HEK293 (cell line): ENCODE results near the gene SPIRE2.

Experiments used
- KLF10 ChIP-seq: fragments of 450-650 bp; IDR thresholded peaks from 2 replicates; pipeline ENCODE4 v1.5.1; 2018; ENCODE audit warnings: missing biosample characterization, mild to moderate bottlenecking, missing genetic modification characterization
- MYNN ChIP-seq: fragments of 450-650 bp; formaldehyde crosslinking; IDR thresholded peaks from 2 replicates; pipeline ENCODE4 v1.5.1; 2016; ENCODE audit warnings: missing biosample characterization, missing genetic modification characterization, borderline replicate concordance
- PBX3 ChIP-seq: sonication (generic); formaldehyde crosslinking; IDR thresholded peaks from 2 replicates; pipeline ENCODE4 v1.8.1; 2022; ENCODE audit warnings: mild to moderate bottlenecking, moderate library complexity, missing genetic modification reagents
- PRDM1 ChIP-seq: fragments of 450-650 bp; formaldehyde crosslinking; IDR thresholded peaks from 2 replicates; pipeline ENCODE4; 2016; ENCODE audit warnings: missing biosample characterization, missing genetic modification characterization
- PRDM10 ChIP-seq: fragments of 450-650 bp; formaldehyde crosslinking; IDR thresholded peaks from 2 replicates; pipeline ENCODE4 v1.5.1; 2016; ENCODE audit warnings: missing biosample characterization, missing genetic modification characterization
- SCRT2 ChIP-seq: fragments of 450-650 bp; formaldehyde crosslinking; IDR thresholded peaks from 2 replicates; pipeline ENCODE4 v1.5.1; 2016; ENCODE audit warnings: missing biosample characterization, missing genetic modification characterization
- SP2 ChIP-seq: fragments of 450-650 bp; formaldehyde crosslinking; IDR thresholded peaks from 2 replicates; pipeline ENCODE4 v1.5.1; 2016; ENCODE audit warnings: missing biosample characterization, missing genetic modification characterization
- TRIM28 ChIP-seq: IDR thresholded peaks from 2 replicates; pipeline ENCODE4 v1.6.1; 2011; ENCODE audit warnings: low read length, control low read depth, borderline replicate concordance
- ZBTB17 ChIP-seq: fragments of 450-650 bp; formaldehyde crosslinking; IDR thresholded peaks from 2 replicates; pipeline ENCODE4 v1.5.1; 2016; ENCODE audit warnings: missing biosample characterization, missing genetic modification characterization
- ZBTB7A ChIP-seq: fragments of 450-650 bp; formaldehyde crosslinking; IDR thresholded peaks from 2 replicates; pipeline ENCODE4 v1.5.1; 2016; ENCODE audit warnings: low read depth, missing biosample characterization, missing genetic modification characterization
- ZFP41 ChIP-seq: fragments of 450-650 bp; formaldehyde crosslinking; IDR thresholded peaks from 2 replicates; pipeline ENCODE4 v1.5.1; 2016; ENCODE audit warnings: missing biosample characterization, missing genetic modification characterization, borderline replicate concordance
- ZNF121 ChIP-seq: fragments of 450-650 bp; formaldehyde crosslinking; IDR thresholded peaks from 2 replicates; pipeline ENCODE4 v1.5.1; 2016; ENCODE audit warnings: missing biosample characterization, missing genetic modification characterization
- ZNF138 ChIP-seq: fragments of 450-650 bp; formaldehyde crosslinking; IDR thresholded peaks from 2 replicates; pipeline ENCODE4 v1.5.1; 2016; ENCODE audit warnings: missing biosample characterization, missing genetic modification characterization, borderline replicate concordance
- ZNF146 ChIP-seq: fragments of 450-650 bp; formaldehyde crosslinking; IDR thresholded peaks from 2 replicates; pipeline ENCODE4 v1.5.1; 2016; ENCODE audit warnings: missing biosample characterization, missing genetic modification characterization
- ZNF174 ChIP-seq: fragments of 450-650 bp; formaldehyde crosslinking; IDR thresholded peaks from 2 replicates; pipeline ENCODE4 v1.5.0; 2017; ENCODE audit warnings: missing biosample characterization, mild to moderate bottlenecking, missing genetic modification characterization
- ZNF175 ChIP-seq: fragments of 450-650 bp; formaldehyde crosslinking; IDR thresholded peaks from 2 replicates; pipeline ENCODE4 v1.5.1; 2016; ENCODE audit warnings: missing biosample characterization, missing genetic modification characterization
- ZNF19 ChIP-seq: fragments of 450-650 bp; formaldehyde crosslinking; IDR thresholded peaks from 2 replicates; pipeline ENCODE4; 2016; ENCODE audit warnings: missing biosample characterization, missing genetic modification characterization, low read depth
- ZNF214 ChIP-seq: fragments of 450-650 bp; formaldehyde crosslinking; IDR thresholded peaks from 2 replicates; pipeline ENCODE4 v1.5.1; 2017; ENCODE audit warnings: missing biosample characterization, mild to moderate bottlenecking, missing genetic modification characterization, borderline replicate concordance
- ZNF26 ChIP-seq: fragments of 450-650 bp; formaldehyde crosslinking; IDR thresholded peaks from 2 replicates; pipeline ENCODE4 v1.5.1; 2016; ENCODE audit warnings: missing biosample characterization, missing genetic modification characterization
- ZNF324 ChIP-seq: fragments of 450-650 bp; formaldehyde crosslinking; IDR thresholded peaks from 2 replicates; pipeline ENCODE4 v1.5.1; 2016; ENCODE audit warnings: missing biosample characterization, missing genetic modification characterization
- ZNF341 ChIP-seq: fragments of 450-650 bp; formaldehyde crosslinking; IDR thresholded peaks from 2 replicates; pipeline ENCODE4; 2016; ENCODE audit warnings: low read depth, missing biosample characterization, missing genetic modification characterization
- ZNF37A ChIP-seq: fragments of 450-650 bp; IDR thresholded peaks from 2 replicates; pipeline ENCODE4 v1.5.1; 2018; ENCODE audit warnings: missing biosample characterization, missing genetic modification characterization
- ZNF398 ChIP-seq: fragments of 450-650 bp; formaldehyde crosslinking; IDR thresholded peaks from 2 replicates; pipeline ENCODE4 v1.5.1; 2017; ENCODE audit warnings: missing biosample characterization, missing genetic modification characterization
- ZNF423 ChIP-seq: fragments of 450-650 bp; formaldehyde crosslinking; IDR thresholded peaks from 2 replicates; pipeline ENCODE4 v1.5.1; 2016; ENCODE audit warnings: missing biosample characterization, missing genetic modification characterization
- ZNF473 ChIP-seq: fragments of 450-650 bp; formaldehyde crosslinking; IDR thresholded peaks from 2 replicates; pipeline ENCODE4 v1.5.1; 2017; ENCODE audit warnings: missing biosample characterization, missing genetic modification characterization
- ZNF514 ChIP-seq: fragments of 450-650 bp; formaldehyde crosslinking; IDR thresholded peaks from 2 replicates; pipeline ENCODE4 v1.5.1; 2016; ENCODE audit warnings: missing biosample characterization, missing genetic modification characterization
- ZNF548 ChIP-seq: fragments of 450-650 bp; formaldehyde crosslinking; IDR thresholded peaks from 2 replicates; pipeline ENCODE4 v1.5.1; 2016; ENCODE audit warnings: missing biosample characterization, missing genetic modification characterization
- ZNF549 ChIP-seq: fragments of 450-650 bp; IDR thresholded peaks from 2 replicates; pipeline ENCODE4 v1.5.1; 2018; ENCODE audit warnings: missing biosample characterization, missing genetic modification characterization, mild to moderate bottlenecking, inconsistent platforms, moderate library complexity
- ZNF571 ChIP-seq: fragments of 450-650 bp; formaldehyde crosslinking; IDR thresholded peaks from 2 replicates; pipeline ENCODE4 v1.5.0; 2017; ENCODE audit warnings: missing biosample characterization, missing genetic modification characterization
- ZNF626 ChIP-seq: fragments of 450-650 bp; sonication (Bioruptor Pico); formaldehyde crosslinking; IDR thresholded peaks from 2 replicates; pipeline ENCODE4 v1.5.1; 2018; ENCODE audit warnings: missing biosample characterization, missing genetic modification characterization, inconsistent platforms
- ZNF747 ChIP-seq: fragments of 450-650 bp; formaldehyde crosslinking; IDR thresholded peaks from 2 replicates; pipeline ENCODE4 v1.5.1; 2016; ENCODE audit warnings: missing biosample characterization, missing genetic modification characterization
- ZNF776 ChIP-seq: fragments of 450-650 bp; formaldehyde crosslinking; IDR thresholded peaks from 2 replicates; pipeline ENCODE4 v1.5.0; 2017; ENCODE audit warnings: missing biosample characterization, missing genetic modification characterization, borderline replicate concordance
- ZNF792 ChIP-seq: fragments of 450-650 bp; formaldehyde crosslinking; IDR thresholded peaks from 2 replicates; pipeline ENCODE4 v1.5.1; 2016; ENCODE audit warnings: missing biosample characterization, missing genetic modification characterization
- ZSCAN30 ChIP-seq: fragments of 450-650 bp; IDR thresholded peaks from 2 replicates; pipeline ENCODE4 v1.5.1; 2018; ENCODE audit warnings: missing biosample characterization, mild to moderate bottlenecking, missing genetic modification characterization, moderate library complexity

The SPIRE2 gene

GRCh38 chr16:89917773-89918452 lies 89.6 kb downstream of the SPIRE2 start (continued):
- TF ChIP-seq ZNF146 (tag by site-specific recombination), result no peak
- TF ChIP-seq ZSCAN30, result peak; percentile 79
- TF ChIP-seq ZNF626 (tag by site-specific recombination), result no peak
- TF ChIP-seq ZNF26, result no peak
- TF ChIP-seq ZNF19 (tag by site-specific recombination), result no peak
- peak; percentile 85; the same call in 1 of the 2 replicates for TF ChIP-seq PBX3
- TF ChIP-seq ZNF175, result no peak
- peak; percentile 87 for TF ChIP-seq SP2 (tag by site-specific recombination)
- peak; percentile 47 for TF ChIP-seq SCRT2
- no peak for TF ChIP-seq PRDM1 (tag by site-specific recombination)
- no peak for TF ChIP-seq ZNF548 (tag by site-specific recombination)
- no peak for TF ChIP-seq ZNF121
- no peak for TF ChIP-seq ZNF473 (tag by site-specific recombination)
- TF ChIP-seq ZBTB17, result peak; percentile 89
- 0 out of 2 replicates have a peak, but pooled peaks have one; percentile 47 for TF ChIP-seq TRIM28
- peak; percentile 81 for TF ChIP-seq PRDM10 (tag by site-specific recombination)
- TF ChIP-seq ZFP41, result no peak
- TF ChIP-seq ZNF776, result no peak
- TF ChIP-seq ZNF341, result peak; percentile 82
- TF ChIP-seq ZNF571 (tag by site-specific recombination), result no peak
- TF ChIP-seq ZNF549 (tag by site-specific recombination), result no peak
- peak; percentile 99 for TF ChIP-seq ZNF423 (tag by site-specific recombination)
- TF ChIP-seq ZNF138 (tag by site-specific recombination), result no peak
- no peak for TF ChIP-seq MYNN
- TF ChIP-seq ZNF514 (tag by site-specific recombination), result no peak
- TF ChIP-seq ZNF792, result peak; percentile 34; the same call in 1 of the 2 replicates
- peak; percentile 81; the same call in 1 of the 2 replicates for TF ChIP-seq ZBTB7A
- no peak for TF ChIP-seq KLF10 (tag by site-specific recombination)
- no peak for TF ChIP-seq ZNF747 (tag by site-specific recombination)
- no peak for TF ChIP-seq ZNF37A (tag by site-specific recombination)
- TF ChIP-seq ZNF398 (tag by site-specific recombination), result peak; percentile 57; the same call in 1 of the 2 replicates
- TF ChIP-seq ZNF174, result no peak
- no peak for TF ChIP-seq ZNF214
- peak; percentile 66; the same call in 1 of the 2 replicates for TF ChIP-seq ZNF324 (tag by site-specific recombination)
